ENCODE results near the gene TACC2.

Gene TACC2

GRCh38 chr10:122084286-122085041, 95.5 kb downstream of the TACC2 start:
- no peak for TF ChIP-seq CTCF (conservative IDR thresholded peaks at IDR 0.05; ENCODE audit: low read depth, low read length)
- no peak overlapping the region for H3K4me3 ChIP-seq (ENCODE audit: low read depth, low read length)
- DNase-seq (ENCODE audit: low read depth), result no peak

GRCh38 chr10:122085423-122085911, 96.5 kb downstream of the TACC2 start:
- no peak for DNase-seq (ENCODE audit: low read depth)
- H3K4me3 ChIP-seq (ENCODE audit: low read depth, low read length), result no peak overlapping the region
- TF ChIP-seq CTCF (conservative IDR thresholded peaks at IDR 0.05; ENCODE audit: low read depth, low read length), result no peak

- H3K4me3 ChIP-seq (ENCODE audit: low read depth, low read length), result no peak overlapping the region
- no peak for TF ChIP-seq CTCF (conservative IDR thresholded peaks at IDR 0.05; ENCODE audit: low read depth, low read length)
Measured at GRCh38 chr10:122086416-122087240, 97.7 kb downstream of the TACC2 start.

GRCh38 chr10:122087436-122087835, 98.5 kb downstream of the TACC2 start:
- DNase-seq (ENCODE audit: low read depth), result no peak
- H3K4me3 ChIP-seq (ENCODE audit: low read depth, low read length), result no peak overlapping the region
- no peak for TF ChIP-seq CTCF (conservative IDR thresholded peaks at IDR 0.05; ENCODE audit: low read depth, low read length)

More at GRCh38 chr10:122086416-122087240, 97.7 kb downstream of the TACC2 start:
- DNase-seq (ENCODE audit: low read depth), result no peak

- peak; percentile 6 for TF ChIP-seq CTCF (conservative IDR thresholded peaks at IDR 0.05; ENCODE audit: low read depth, low read length)
- H3K4me3 ChIP-seq (ENCODE audit: low read depth, low read length), result no peak overlapping the region
Measured at GRCh38 chr10:122089311-122090017, 100.5 kb downstream of the TACC2 start.

GRCh38 chr10:122091722-122092121, 102.8 kb downstream of the TACC2 start:
- no peak overlapping the region for H3K4me3 ChIP-seq (ENCODE audit: low read depth, low read length)
- DNase-seq (ENCODE audit: low read depth), result no peak
- TF ChIP-seq CTCF (conservative IDR thresholded peaks at IDR 0.05; ENCODE audit: low read depth, low read length), result no peak

More at GRCh38 chr10:122089311-122090017, 100.5 kb downstream of the TACC2 start:
- no peak for DNase-seq (ENCODE audit: low read depth)
